Prostate gland (tissue), 2 donors: ENCODE results near the gene PRPF4. TPM values are rescaled to one million over a fixed set of nuclear protein-coding genes. Genes with fewer than 3 reads are reported as not detected.

Experiments used
- DNase-seq: peaks from one replicate; pipeline ENCODE4 v3.0.0-alpha.2; 2019; ENCODE audit warnings: low spot score
- H3K27ac ChIP-seq, 2 donors: fragments of 200-600 bp; sonication (generic); 2 replicates each; pipeline ENCODE4 v1.5.1; 2017 to 2019
- H3K27me3 ChIP-seq: fragments of 200-600 bp; sonication (generic); replicated peaks from 2 replicates; pipeline ENCODE4 v1.5.1; 2019; ENCODE audit not compliant: insufficient read depth
- H3K36me3 ChIP-seq, 2 donors: fragments of 200-600 bp; sonication (generic); 1 replicate in 1 of 2; 2 replicates in 1 of 2; pipeline versions ENCODE4 v1.5.1 to v1.8.1; 2017 to 2019
- H3K4me1 ChIP-seq: fragments of 200-600 bp; sonication (generic); replicated peaks from 2 replicates; pipeline ENCODE4 v1.5.1; 2019
- H3K4me3 ChIP-seq, 2 donors: fragments of 200-600 bp; sonication (generic); 2 replicates each; pipeline ENCODE4 v1.5.1; 2017 to 2019
- H3K9me3 ChIP-seq: fragments of 200-600 bp; sonication (generic); 2 replicates; pipeline ENCODE4 v1.5.1; 2017
- POLR2A ChIP-seq: fragments of 450-650 bp; IDR thresholded peaks from one replicate; pipeline ENCODE4 v1.6.1; 2016; ENCODE audit warnings: antibody characterized with exemption, mild to moderate bottlenecking
- POLR2AphosphoS5 ChIP-seq: sonication (generic); formaldehyde crosslinking; IDR thresholded peaks from one replicate; pipeline ENCODE4 v1.6.1; 2017; ENCODE audit warnings: antibody characterized with exemption
- WGBS: methylation state at CpG from one replicate; pipeline ENCODE4 v1.1.5; 2018; 5-methylcytosine and 5-hydroxymethylcytosine counted together
- intact Hi-C: fragments of 100-400 bp; cut with DNase I; formaldehyde crosslinking; loops from one replicate; pipeline ENCODE4 v1.14.2; 2022
- total RNA-seq, 2 donors: library from RNA; depleted of rRNA; stranded (reverse); fragments of >200 nt; gene quantifications; one replicate each; pipeline ENCODE4 v1.1.0, GENCODE V29; 2016
- TF ChIP-seq, protein P1 (sequence below), 4 experiments: fragments of 200-600 bp in 2 of 4; fragments of 450-650 bp in 2 of 4; sonication (generic) in 2 of 4; IDR thresholded peaks; 1 replicate in 3 of 4; 2 replicates in 1 of 4; pipeline ENCODE4 v1.5.1; 2016 to 2019; ENCODE audit warnings: antibody characterized with exemption in 4 of 4, mild to moderate bottlenecking in 2 of 4, moderate library complexity in 2 of 4

Gene PRPF4
- total RNA-seq, 2 donors from 2014 or later: 25.0 to 27.1 TPM

DNA sequence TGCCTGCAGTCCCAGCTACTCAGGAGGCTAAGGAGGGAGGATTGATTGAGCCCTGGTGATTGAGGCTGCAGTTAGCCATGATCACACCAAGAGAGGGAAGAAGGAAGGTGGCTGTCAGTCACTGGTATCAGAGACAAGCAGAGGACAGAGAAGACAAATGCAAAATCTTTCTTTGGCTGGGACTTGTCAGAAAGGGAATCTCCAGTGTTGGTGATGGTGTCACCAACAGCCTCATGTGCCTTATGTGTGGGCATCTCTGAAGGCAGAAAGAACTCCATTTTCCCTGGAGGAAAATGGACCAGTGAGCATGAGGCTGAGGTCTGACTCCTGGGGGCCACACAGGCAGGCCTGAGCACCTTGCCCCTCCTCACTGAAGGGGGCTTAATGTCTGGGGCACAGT is 39.8 kb downstream of the PRPF4 start:
- H3K4me3 ChIP-seq: no peak overlapping the region
- intact Hi-C loops: loop anchor here (10.0 kb wide), 1 partner anchor 90 kb away; the partner anchor contains the start of gene ALAD
- no peak for DNase-seq
- H3K36me3 ChIP-seq: no peaks in the 10 kb centered on the region
- no peaks in the 10 kb centered on the region for H3K9me3 ChIP-seq
- H3K27ac ChIP-seq: no peak overlapping the region
- TF ChIP-seq, protein P1, sequence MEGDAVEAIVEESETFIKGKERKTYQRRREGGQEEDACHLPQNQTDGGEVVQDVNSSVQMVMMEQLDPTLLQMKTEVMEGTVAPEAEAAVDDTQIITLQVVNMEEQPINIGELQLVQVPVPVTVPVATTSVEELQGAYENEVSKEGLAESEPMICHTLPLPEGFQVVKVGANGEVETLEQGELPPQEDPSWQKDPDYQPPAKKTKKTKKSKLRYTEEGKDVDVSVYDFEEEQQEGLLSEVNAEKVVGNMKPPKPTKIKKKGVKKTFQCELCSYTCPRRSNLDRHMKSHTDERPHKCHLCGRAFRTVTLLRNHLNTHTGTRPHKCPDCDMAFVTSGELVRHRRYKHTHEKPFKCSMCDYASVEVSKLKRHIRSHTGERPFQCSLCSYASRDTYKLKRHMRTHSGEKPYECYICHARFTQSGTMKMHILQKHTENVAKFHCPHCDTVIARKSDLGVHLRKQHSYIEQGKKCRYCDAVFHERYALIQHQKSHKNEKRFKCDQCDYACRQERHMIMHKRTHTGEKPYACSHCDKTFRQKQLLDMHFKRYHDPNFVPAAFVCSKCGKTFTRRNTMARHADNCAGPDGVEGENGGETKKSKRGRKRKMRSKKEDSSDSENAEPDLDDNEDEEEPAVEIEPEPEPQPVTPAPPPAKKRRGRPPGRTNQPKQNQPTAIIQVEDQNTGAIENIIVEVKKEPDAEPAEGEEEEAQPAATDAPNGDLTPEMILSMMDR (IDR thresholded peaks at IDR 0.05): no peak
- TF ChIP-seq POLR2A: no peak
- TF ChIP-seq POLR2AphosphoS5: no peak
- no peaks in the 10 kb centered on the region for H3K4me1 ChIP-seq
- H3K27me3 ChIP-seq: no peaks in the 10 kb centered on the region

DNA sequence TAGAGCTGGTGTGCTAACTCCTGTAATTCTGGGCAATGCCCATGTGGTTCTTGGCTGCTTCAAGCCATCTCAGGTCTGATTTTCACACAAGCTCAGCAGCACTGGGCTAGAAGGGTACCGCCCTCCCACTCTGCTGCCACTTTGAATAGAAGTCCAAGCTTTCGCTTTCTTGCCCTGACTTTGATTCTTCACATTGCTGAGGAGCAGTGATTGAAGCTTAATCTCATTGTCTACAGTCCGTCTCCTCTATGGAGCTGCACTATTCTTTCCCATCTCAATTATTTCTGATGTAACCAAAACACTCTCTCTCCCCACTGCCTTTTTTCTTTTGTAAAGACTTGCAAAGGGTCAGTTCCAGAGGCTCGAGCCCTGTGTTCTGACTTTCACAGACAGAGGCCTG is 40.6 kb downstream of the PRPF4 start:
- no peak for TF ChIP-seq POLR2A
- TF ChIP-seq, protein P1 (IDR thresholded peaks at IDR 0.05): no peak
- no peak for TF ChIP-seq POLR2AphosphoS5

DNA sequence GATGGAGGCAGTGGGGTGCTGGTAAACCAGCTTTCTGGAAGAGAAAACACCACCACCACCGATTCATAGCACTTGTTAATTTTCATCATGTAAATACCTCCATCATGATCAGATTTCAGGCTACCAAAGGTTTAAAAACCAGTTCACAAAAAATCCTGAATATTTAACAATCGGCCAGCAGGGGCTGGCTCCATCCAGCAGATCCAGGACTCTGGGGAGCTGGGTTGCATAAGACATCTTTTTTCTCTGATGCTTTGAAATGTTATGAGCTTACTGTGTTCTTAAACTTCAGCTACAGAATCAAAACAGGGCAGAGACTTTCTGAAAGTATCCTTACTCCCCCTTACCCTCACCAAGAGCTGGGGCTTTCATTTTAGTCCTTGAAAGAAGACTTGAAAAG is 42.3 kb downstream of the PRPF4 start:
- Histone ChIP-seq H3K27ac (no peak overlapping the region), H3K27me3 (no peaks in the 10 kb centered on the region), H3K4me1 (no peaks in the 10 kb centered on the region), H3K9me3 (no peaks in the 10 kb centered on the region), H3K36me3 (no peaks in the 10 kb centered on the region), H3K4me3 (no peak overlapping the region)
- DNase-seq: no peak
- intact Hi-C loops: loop anchor here (10.0 kb wide), 1 partner anchor 87 kb away; the partner anchor contains the start of gene ALAD
- WGBS: 52% methylated on average over 2 of the region's 2 CpGs
- TF ChIP-seq POLR2AphosphoS5 (no peak), POLR2A (no peak)
- TF ChIP-seq, protein P1 (IDR thresholded peaks at IDR 0.05): no peak

More for the DNA sequence above, 40.6 kb downstream of the PRPF4 start:
- Histone ChIP-seq H3K27ac (no peak overlapping the region), H3K36me3 (no peaks in the 10 kb centered on the region), H3K4me1 (no peaks in the 10 kb centered on the region), H3K4me3 (no peak overlapping the region), H3K27me3 (no peaks in the 10 kb centered on the region), H3K9me3 (no peaks in the 10 kb centered on the region)
- no peak for DNase-seq
- intact Hi-C loops: loop anchor here (10.0 kb wide), 1 partner anchor 89 kb away; the partner anchor contains the start of gene ALAD
- whole genome bisulfite sequencing: 96% methylated on average over 4 of the region's 4 CpGs

DNA sequence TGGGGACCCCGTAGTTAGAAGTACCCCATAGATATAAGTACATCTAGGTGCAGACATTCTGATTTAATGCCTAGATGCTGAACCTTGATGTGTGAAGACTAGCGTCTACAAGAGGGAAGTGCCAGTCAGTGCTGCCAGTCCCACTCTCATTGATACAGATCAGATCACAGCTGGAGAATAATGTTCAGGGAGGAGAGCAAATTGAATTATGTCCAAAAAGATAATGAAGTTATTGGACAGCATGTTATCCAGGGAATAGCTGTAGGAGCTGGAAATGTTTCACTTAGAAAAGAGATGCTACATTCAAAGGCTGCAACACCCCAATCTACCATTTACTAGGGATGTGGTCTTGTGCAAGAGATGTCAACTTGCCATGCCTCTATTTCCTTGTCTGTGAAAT is 43.6 kb downstream of the PRPF4 start:
- Histone ChIP-seq H3K27me3 (no peaks in the 10 kb centered on the region), H3K27ac (no peak overlapping the region), H3K36me3 (no peaks in the 10 kb centered on the region), H3K9me3 (no peaks in the 10 kb centered on the region), H3K4me1 (no peaks in the 10 kb centered on the region), H3K4me3 (no peak overlapping the region)
- TF ChIP-seq, protein P1 (IDR thresholded peaks at IDR 0.05): no peak
- no peak for TF ChIP-seq POLR2AphosphoS5
- TF ChIP-seq POLR2A: no peak
- DNase-seq: no peak
- intact Hi-C loops: loop anchor here (10.0 kb wide), 1 partner anchor 86 kb away; the partner anchor contains the start of gene ALAD
- WGBS: 84% methylated on average over 2 of the region's 2 CpGs

DNA sequence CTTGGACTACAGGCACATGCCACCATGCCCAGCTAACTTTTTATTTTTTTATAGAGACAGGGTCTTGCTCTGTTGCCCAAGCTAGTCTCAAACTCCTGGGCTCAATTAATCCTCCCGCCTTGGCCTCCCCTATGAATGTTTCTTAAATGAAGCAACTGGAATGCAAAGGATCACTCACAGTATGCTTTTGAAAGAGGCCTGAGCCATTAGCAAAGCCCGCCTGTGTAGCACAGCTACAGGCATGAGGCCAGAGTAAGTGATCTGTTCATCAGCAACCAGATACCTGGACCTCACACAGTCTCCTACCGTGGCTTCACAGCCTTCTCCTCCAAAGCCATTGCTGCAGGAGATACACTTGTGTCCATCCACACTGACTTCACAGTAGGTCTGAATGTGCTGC is 44.6 kb downstream of the PRPF4 start:
- Histone ChIP-seq H3K4me3 (no peak overlapping the region), H3K9me3 (no peaks in the 10 kb centered on the region), H3K36me3 (no peaks in the 10 kb centered on the region), H3K4me1 (no peaks in the 10 kb centered on the region), H3K27me3 (no peaks in the 10 kb centered on the region), H3K27ac (no peak overlapping the region)
- no peak for DNase-seq
- intact Hi-C loops: no loop called here
- TF ChIP-seq POLR2A: no peak
- TF ChIP-seq, protein P1 (IDR thresholded peaks at IDR 0.05): no peak
- TF ChIP-seq POLR2AphosphoS5: no peak
- 92% methylated on average over 3 of the region's 3 CpGs for WGBS
